H1 (cell line): ENCODE measurements around the gene PTPRR. TPM values are rescaled to one million over a fixed set of nuclear protein-coding genes. Genes with fewer than 3 reads are reported as not detected.

Experiments
- CEBPB ChIP-seq: IDR thresholded peaks from 2 replicates; pipeline ENCODE4 v1.6.1; 2012; ENCODE audit warnings: low read depth, low read length
- JUND ChIP-seq: IDR thresholded peaks from 2 replicates; pipeline ENCODE4 v1.6.1; 2011; ENCODE audit warnings: mild to moderate bottlenecking, improper control_type of control experiment, low read length
- POLR2AphosphoS5 ChIP-seq: IDR thresholded peaks from 2 replicates; pipeline ENCODE4 v1.6.1; 2011; ENCODE audit warnings: low read depth, low read length
- RNF2 ChIP-seq: fragments of 200-900, 300-1000 bp; sonication (generic); IDR thresholded peaks from 2 replicates; pipeline ENCODE4 v1.7.1; 2016; ENCODE audit warnings: borderline replicate concordance, low read depth, mild to moderate bottlenecking, antibody characterized with exemption, low read length; ENCODE audit not compliant: poor library complexity, severe bottlenecking; ENCODE audit errors: missing control alignments
- SP4 ChIP-seq: IDR thresholded peaks from 2 replicates; pipeline ENCODE4 v1.6.1; 2012; ENCODE audit warnings: low read length, inconsistent platforms
- TBP ChIP-seq: IDR thresholded peaks from 2 replicates; pipeline ENCODE4 v1.6.1; 2011; ENCODE audit warnings: low read depth, low read length, improper control_type of control experiment
- polyA plus RNA-seq, 7 experiments: library from polyadenylated mRNA; depleted of rRNA in 3 of 7; stranded (reverse) in 5 of 7; unstranded in 2 of 7; fragments of >200 nt in 5 of 7; fragments of 200-250 nt in 2 of 7; gene quantifications; 1 replicate in 5 of 7; 2 replicates in 1 of 7; 4 replicates in 1 of 7; pipeline versions ENCODE4 v1.2.1 to v1.2.3, GENCODE V29; 2011 to 2013; ENCODE audit warnings: missing spikeins in 2 of 7, mixed read lengths in 2 of 7
- total RNA-seq: library from RNA; stranded (reverse); fragmentation: NEBNext Ultra II Directional; extraction: Animal tissue kit (Norgen Biotek cat#: 25700); gene quantifications from 2 replicates; pipeline ENCODE4 v1.2.1, GENCODE V29; 2021

PTPRR gene
- total and polyA plus RNA-seq, 2 of the 8 experiments (the other 6 are each of a cell fraction or from before 2014, with no cell fraction given) = 0.07 to 0.35 TPM

DNA sequence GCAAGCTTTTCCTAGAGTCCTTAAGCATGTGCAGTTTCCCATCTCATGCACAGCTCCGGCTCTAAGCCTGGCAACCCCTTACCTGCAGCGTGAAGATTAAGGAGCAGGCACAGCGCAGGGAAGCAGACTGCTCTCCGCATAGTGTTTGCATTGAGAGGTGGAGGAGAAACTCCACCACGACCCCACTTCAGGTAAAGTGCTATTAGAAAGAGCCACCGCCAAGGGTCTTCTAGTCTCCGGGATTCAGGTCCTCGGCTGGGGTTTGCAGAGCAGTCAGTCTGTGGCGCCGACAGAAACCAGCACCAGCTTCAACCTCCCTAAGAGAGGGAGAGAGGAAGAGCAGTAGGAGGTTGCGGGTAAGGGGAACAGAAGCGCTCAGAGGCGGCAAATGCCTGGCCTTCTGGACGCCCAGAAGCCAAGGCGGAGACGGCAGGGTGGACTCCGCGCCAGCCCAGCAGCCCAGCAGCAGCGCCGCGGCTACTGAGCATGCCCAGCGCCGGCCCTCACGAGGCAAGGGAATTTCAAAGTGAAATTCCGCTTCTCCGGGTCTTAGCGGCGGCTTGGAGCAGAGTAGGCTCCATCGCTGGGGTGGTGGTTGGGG, at the start of gene PTPRR (continued):
- TF ChIP-seq POLR2AphosphoS5 (no peak), JUND (no peak), CEBPB (no peak), SP4 (no peak), TBP (no peak), RNF2 (no peak)
